K562 (cell line): Measurements from ENCODE around the gene IL17F. TPM values are rescaled to one million over a fixed set of nuclear protein-coding genes. Genes with fewer than 3 reads are reported as not detected.

Source experiments
- ATAC-seq: fragments of 200-7000 bp; cut with Tn5 transposase; 3 replicates; pipeline ENCODE4 v1.9.1; 2020; ENCODE audit warnings: moderate library complexity
- BruUV-seq: library from RNA; stranded (reverse); fragments of 400-500 nt; replicated peaks from 2 replicates; lab custom pipeline; 2021; lab: Mats Ljungman, UMichigan
- CTCF ChIA-PET: fragments of 300-600 bp; formaldehyde crosslinking; extraction: SDS; loops from one replicate; lab custom pipeline; 2021; ENCODE audit warnings: low intra/inter-chr PET ratio; lab: Yijun Ruan, JAX
- POLR2A ChIA-PET: fragments of 300-600, 350-650 bp; sonication (Branson Sonifier 250); formaldehyde crosslinking; extraction: SDS; loops from one replicate; lab custom pipeline; 2021; ENCODE audit warnings: antibody characterized with exemption, inconsistent platforms; lab: Yijun Ruan, JAX
- DNase-seq, 4 experiments: peaks; one replicate each; pipeline versions ENCODE4 v3.0.0 to v3.0.0-alpha.2; 2011 to 2018; ENCODE audit warnings: low spot score in 3 of 4, mixed read lengths in 3 of 4; ENCODE audit errors: extremely low read depth in 1 of 4
- FAIRE-seq: peaks from 2 replicates; lab custom pipeline; 2011; peaks lifted over from hg19 to GRCh38; lab: Jason Lieb, UNC
- H2AFZ ChIP-seq: 2 replicates; pipeline ENCODE4 v1.6.0; 2011; ENCODE audit warnings: low read depth, low read length, control low read depth, inconsistent platforms
- H3K27ac ChIP-seq: fragments of 200-600 bp; 3 replicates; pipeline ENCODE4 v1.8.0; 2011; ENCODE audit warnings: low read depth, mild to moderate bottlenecking, control low read depth, inconsistent platforms, low read length, moderate library complexity, mixed read lengths; ENCODE audit errors: extremely low read depth
- H3K27me3 ChIP-seq, 2 experiments: fragments of 300-600 bp in 1 of 2; 2 replicates in 1 of 2; 3 replicates in 1 of 2; pipeline versions ENCODE4 v1.6.0 to v1.8.0; 2011; ENCODE audit warnings: inconsistent platforms in 2 of 2, low read length in 2 of 2, mild to moderate bottlenecking in 1 of 2, mixed read lengths in 1 of 2, moderate library complexity in 1 of 2; ENCODE audit not compliant: control insufficient read depth in 2 of 2, insufficient read depth in 2 of 2
- H3K36me3 ChIP-seq: fragments of 300-600 bp; 3 replicates; pipeline ENCODE4 v1.8.0; 2011; ENCODE audit warnings: mild to moderate bottlenecking, low read length, inconsistent platforms; ENCODE audit not compliant: control insufficient read depth, insufficient read depth
- H3K4me1 ChIP-seq, 2 experiments: fragments of 200-600 bp in 1 of 2; replicated peaks in 1 of 2; 2 replicates in 1 of 2; 3 replicates in 1 of 2; pipeline versions ENCODE4 v1.5.1 to v1.8.0; 2011; ENCODE audit warnings: inconsistent platforms in 2 of 2, low read length in 2 of 2, mild to moderate bottlenecking in 1 of 2, mixed read lengths in 1 of 2, moderate library complexity in 1 of 2; ENCODE audit not compliant: control insufficient read depth in 2 of 2, insufficient read depth in 2 of 2
- H3K4me2 ChIP-seq: 2 replicates; pipeline ENCODE4 v1.6.1; 2011; ENCODE audit warnings: low read length, control low read depth, inconsistent platforms, mixed read lengths; ENCODE audit not compliant: insufficient read depth
- H3K4me3 ChIP-seq: fragments of 200-600 bp; sonication (generic), shearing (Covaris generic); 2 replicates; pipeline ENCODE4 v1.5.1; 2016; ENCODE audit warnings: control low read depth, inconsistent platforms
- H3K79me2 ChIP-seq: fragments of 200-600 bp; 3 replicates; pipeline ENCODE4 v1.8.0; 2011; ENCODE audit warnings: low read length, inconsistent platforms; ENCODE audit not compliant: control insufficient read depth, insufficient read depth
- H3K9ac ChIP-seq, 2 experiments: 2 replicates each; pipeline versions ENCODE4 v1.6.0 to v1.6.1; 2011; ENCODE audit warnings: low read depth in 2 of 2, low read length in 2 of 2, control low read depth in 1 of 2, inconsistent platforms in 1 of 2, mild to moderate bottlenecking in 1 of 2, mixed read lengths in 1 of 2; ENCODE audit not compliant: insufficient read depth in 1 of 2
- H3K9me1 ChIP-seq: one replicate; pipeline ENCODE4 v1.6.0; 2011; ENCODE audit warnings: inconsistent platforms, mild to moderate bottlenecking, low read length, moderate library complexity; ENCODE audit not compliant: control insufficient read depth, insufficient read depth
- H3K9me3 ChIP-seq: replicated peaks from 2 replicates; pipeline ENCODE4 v1.5.1; 2011; ENCODE audit warnings: low read depth, low read length, inconsistent platforms; ENCODE audit not compliant: control insufficient read depth, insufficient read depth
- H4K20me1 ChIP-seq: replicated peaks from 2 replicates; pipeline ENCODE4 v1.6.1; 2011; ENCODE audit warnings: low read length, inconsistent platforms, mixed read lengths; ENCODE audit not compliant: control insufficient read depth, insufficient read depth
- ADNP ChIP-seq: fragments of 200-800 bp; sonication (Bioruptor generic); IDR thresholded peaks from 2 replicates; pipeline ENCODE4 v1.6.1; 2016; ENCODE audit warnings: missing genetic modification characterization, missing compliant biosample characterization
- BACH1 ChIP-seq: fragments of 200-800 bp; sonication (Bioruptor generic); IDR thresholded peaks from 2 replicates; pipeline ENCODE4 v1.6.1; 2016; ENCODE audit warnings: missing genetic modification characterization, missing compliant biosample characterization
- BMI1 ChIP-seq: fragments of 150-350 bp; IDR thresholded peaks from 2 replicates; pipeline ENCODE4 v1.6.1; 2014; ENCODE audit warnings: low read length
- ILK ChIP-seq: fragments of 450-650 bp; IDR thresholded peaks from 2 replicates; pipeline ENCODE4 v1.6.1; 2016; ENCODE audit warnings: missing genetic modification characterization, low read depth, mild to moderate bottlenecking, missing compliant biosample characterization, moderate library complexity, borderline replicate concordance
- MAFF ChIP-seq: IDR thresholded peaks from 2 replicates; pipeline ENCODE4 v1.6.1; 2012; ENCODE audit warnings: low read length, improper control_type of control experiment
- NRF1 ChIP-seq, 2 experiments: fragments of 450-650 bp; IDR thresholded peaks in 1 of 2; conservative IDR thresholded peaks in 1 of 2; 2 replicates each; pipeline ENCODE4 v1.6.1; 2014; ENCODE audit warnings: mild to moderate bottlenecking in 2 of 2
- RAD51 ChIP-seq: fragments of 450-650 bp; IDR thresholded peaks from 2 replicates; pipeline ENCODE4 v1.7.1; 2016; ENCODE audit warnings: low read depth, mild to moderate bottlenecking, borderline replicate concordance
- RNF2 ChIP-seq: sonication (generic); IDR thresholded peaks from 2 replicates; pipeline ENCODE4 v1.6.1; 2016
- SLC30A9 ChIP-seq: fragments of 250-450 bp; sonication (Bioruptor Pico); IDR thresholded peaks from 2 replicates; pipeline ENCODE4 v1.8.0; 2022; ENCODE audit warnings: mild to moderate bottlenecking, moderate library complexity
- SMAD1 ChIP-seq: fragments of 150-350 bp; IDR thresholded peaks from 2 replicates; pipeline ENCODE4 v1.6.1; 2014; ENCODE audit warnings: low read length, low read depth; ENCODE audit not compliant: partially characterized antibody
- SP1 ChIP-seq: sonication (generic); formaldehyde crosslinking; IDR thresholded peaks from 2 replicates; pipeline ENCODE4 v1.8.1; 2022; ENCODE audit warnings: mild to moderate bottlenecking, missing genetic modification reagents
- TCF7 ChIP-seq: sonication (generic); IDR thresholded peaks from 2 replicates; pipeline ENCODE4 v1.6.1; 2016; ENCODE audit warnings: antibody characterized with exemption, borderline replicate concordance
- U2AF2 ChIP-seq: fragments of 200-400 bp; formaldehyde crosslinking; optimal IDR thresholded peaks from 2 replicates; pipeline ENCODE3; 2017; ENCODE audit warnings: low read depth, mild to moderate bottlenecking, low read length
- ZBTB2 ChIP-seq: fragments of 450-650 bp; IDR thresholded peaks from 2 replicates; pipeline ENCODE4 v1.6.1; 2016; ENCODE audit warnings: antibody characterized with exemption
- ZC3H11A ChIP-seq: IDR thresholded peaks from 2 replicates; pipeline ENCODE4 v1.6.1; 2012; ENCODE audit warnings: low read depth, low read length, improper control_type of control experiment
- ZFP1 ChIP-seq: fragments of 450-650 bp; formaldehyde crosslinking; IDR thresholded peaks from 2 replicates; pipeline ENCODE4 v1.4.0; 2020; ENCODE audit warnings: mild to moderate bottlenecking, mixed read lengths
- ZNF165 ChIP-seq: fragments of 250-450 bp; sonication (Bioruptor Pico); IDR thresholded peaks from 2 replicates; pipeline ENCODE4 v1.4.0; 2020; ENCODE audit warnings: borderline replicate concordance
- WGBS: fragments of 100-300 bp; shearing (Covaris generic); methylation state at CpG from one replicate; pipeline ENCODE4 v1.1.6; 2016; ENCODE audit warnings: low coverage, mixed read lengths; ENCODE audit not compliant: insufficient coverage; ENCODE audit errors: missing lambda C conversion rate; 5-methylcytosine and 5-hydroxymethylcytosine counted together
- in situ Hi-C: fragments of 300-500 bp; cut with MboI; formaldehyde crosslinking; loops from 4 replicates; pipeline ENCODE4 v1.15.0; 2018; ENCODE audit warnings: inconsistent platforms, mixed read lengths
- intact Hi-C: fragments of 100-400 bp; cut with micrococcal nuclease; formaldehyde crosslinking; loops from 2 replicates; pipeline ENCODE4 v1.14.2; 2022
- polyA plus RNA-seq, 8 experiments: library from polyadenylated mRNA; depleted of rRNA in 4 of 8; stranded (reverse) in 5 of 8; unstranded in 3 of 8; fragments of >200 nt; fragmentation: Nextera tagmentation in 2 of 8; fragmentation: Illumina TruSeq in 1 of 8; extraction: Ambion mirVana in 2 of 8; extraction: Trizol in 1 of 8; gene quantifications; 2 replicates each; pipeline versions ENCODE4 v1.2.1 to v1.2.3, GENCODE V29; 2011 to 2014; ENCODE audit warnings: inconsistent platforms in 1 of 8, missing spikeins in 1 of 8
- total RNA-seq, 7 experiments: library from RNA; depleted of rRNA in 6 of 7; stranded (reverse); fragments of >200 nt in 6 of 7; fragmentation: Illumina TruSeq in 2 of 7; extraction: Trizol in 2 of 7; gene quantifications; 2 replicates each; pipeline versions ENCODE4 v1.2.1 to v1.2.3, GENCODE V29; 2011 to 2021; ENCODE audit warnings: low replicate concordance in 1 of 7

The IL17F gene
- total and polyA plus RNA-seq, 9 of the 15 experiments (the other 6 are each of a cell fraction or from before 2014, with no cell fraction given) = not detected

GRCh38 chr6:52191824-52192223 is 52.5 kb downstream of the IL17F start (continued):
- TF ChIP-seq SLC30A9 (CRISPR knock-in tag) (no peak), BMI1 (no peak), ILK (tag) (no peak), RNF2 (no peak), ADNP (tag) (no peak), SP1 (CRISPR knock-in tag) (no peak), NRF1 (conservative IDR thresholded peaks at IDR 0.05 in 1 of 2, IDR thresholded peaks at IDR 0.05 in 1 of 2) (no peak), U2AF2 (no peak), ZBTB2 (no peak)

- no TSS peak for BruUV-seq
- FAIRE-seq = no peak
- Histone ChIP-seq H3K36me3 (no peaks in the 10 kb centered on the region), H2AFZ (no peak overlapping the region), H3K9me1 (no peaks in the 10 kb centered on the region), H3K27me3 (no peaks in the 10 kb centered on the region; a peak in 1 of 5 replicates), H3K4me3 (no peak overlapping the region), H4K20me1 (no peaks in the 10 kb centered on the region), H3K4me2 (no peak overlapping the region), H3K27ac (no peak overlapping the region), H3K79me2 (no peaks in the 10 kb centered on the region), H3K4me1 (no peaks in the 10 kb centered on the region), H3K9ac (no peak overlapping the region), H3K9me3 (no peaks in the 10 kb centered on the region)
- ChIA-PET CTCF (no interaction called here), POLR2A (no interaction called here)
- no peak for DNase-seq
- intact Hi-C loops (no loop called here), in situ Hi-C loops (no loop called here)
- 3% methylated on average over 3 of the region's 3 CpGs for WGBS
- no peak for ATAC-seq
- TF ChIP-seq BACH1 (tag) (no peak), RAD51 (no peak), ZFP1 (no peak), MAFF (no peak), SMAD1 (no peak), ZNF165 (CRISPR knock-in tag) (no peak), ZC3H11A (no peak), TCF7 (no peak)
Observed at GRCh38 chr6:52190409-52190808, 53.9 kb downstream of the IL17F start.
